H9 (cell line): Measurements from ENCODE around the gene LLGL2. TPM values are rescaled to one million over a fixed set of nuclear protein-coding genes. Genes with fewer than 3 reads are reported as not detected.

Experiments
- DNase-seq: peaks from one replicate; pipeline ENCODE4 v3.0.0-alpha.2; 2017
- H2AFZ ChIP-seq: one replicate; pipeline ENCODE4 v1.6.1; 2013; ENCODE audit warnings: mild to moderate bottlenecking, low read length, control low read depth, moderate library complexity
- H2AK5ac ChIP-seq: 2 replicates; pipeline ENCODE4 v1.6.1; 2013; ENCODE audit warnings: low read length, control low read depth, mixed read lengths; ENCODE audit not compliant: insufficient read length
- H2BK120ac ChIP-seq: one replicate; pipeline ENCODE4 v1.6.1; 2013; ENCODE audit warnings: low read depth, mild to moderate bottlenecking, low read length, control low read depth, inconsistent platforms; ENCODE audit not compliant: poor library complexity, severe bottlenecking
- H2BK12ac ChIP-seq: 2 replicates; pipeline ENCODE4 v1.6.1; 2013; ENCODE audit warnings: low read length, control low read depth, mixed read lengths, low read depth; ENCODE audit not compliant: insufficient read length
- H2BK15ac ChIP-seq: 2 replicates; pipeline ENCODE4 v1.6.1; 2013; ENCODE audit warnings: low read depth, low read length, control low read depth
- H2BK20ac ChIP-seq: one replicate; pipeline ENCODE4 v1.6.1; 2013; ENCODE audit warnings: low read depth, mild to moderate bottlenecking, low read length, control low read depth, inconsistent platforms; ENCODE audit not compliant: poor library complexity, severe bottlenecking
- H2BK5ac ChIP-seq: 2 replicates; pipeline ENCODE4 v1.6.1; 2013; ENCODE audit warnings: low read length, control low read depth, mixed read lengths; ENCODE audit not compliant: insufficient read length
- H3K14ac ChIP-seq: 2 replicates; pipeline ENCODE4 v1.6.1; 2013; ENCODE audit warnings: low read length, control low read depth; ENCODE audit not compliant: insufficient read depth
- H3K18ac ChIP-seq: 2 replicates; pipeline ENCODE4 v1.6.1; 2013; ENCODE audit warnings: low read depth, mild to moderate bottlenecking, mixed read lengths, low read length, control low read depth; ENCODE audit not compliant: insufficient read length
- H3K23ac ChIP-seq: 2 replicates; pipeline ENCODE4 v1.6.1; 2013; ENCODE audit warnings: low read length, control low read depth, mixed read lengths, low read depth; ENCODE audit not compliant: insufficient read length
- H3K23me2 ChIP-seq: 2 replicates; pipeline ENCODE4 v1.6.1; 2013; ENCODE audit warnings: low read depth, mild to moderate bottlenecking, mixed read lengths, low read length, control low read depth; ENCODE audit not compliant: insufficient read length, poor library complexity, severe bottlenecking
- H3K27ac ChIP-seq: 2 replicates; pipeline ENCODE4 v1.5.1; 2013; ENCODE audit warnings: low read length, control low read depth, mixed read lengths, low read depth; ENCODE audit not compliant: insufficient read length
- H3K27me3 ChIP-seq: 2 replicates; pipeline ENCODE4 v1.6.1; 2013; ENCODE audit warnings: low read length, control low read depth, inconsistent platforms; ENCODE audit not compliant: insufficient read depth
- H3K4ac ChIP-seq: 2 replicates; pipeline ENCODE4 v1.6.1; 2013; ENCODE audit warnings: low read depth, mild to moderate bottlenecking, control low read depth, inconsistent platforms, low read length, moderate library complexity
- H3K4me1 ChIP-seq: 2 replicates; pipeline ENCODE4 v1.6.1; 2013; ENCODE audit warnings: low read length, control low read depth, inconsistent platforms; ENCODE audit not compliant: insufficient read depth
- H3K4me2 ChIP-seq: 2 replicates; pipeline ENCODE4 v1.6.1; 2013; ENCODE audit warnings: low read length, control low read depth, mixed read lengths; ENCODE audit not compliant: insufficient read length, insufficient read depth
- H3K56ac ChIP-seq: 2 replicates; pipeline ENCODE4 v1.6.1; 2013; ENCODE audit warnings: low read depth, mild to moderate bottlenecking, mixed read lengths, low read length, control low read depth; ENCODE audit not compliant: insufficient read length
- H3K79me1 ChIP-seq: 2 replicates; pipeline ENCODE4 v1.6.1; 2013; ENCODE audit warnings: low read depth, mild to moderate bottlenecking, moderate library complexity, low read length, control low read depth, inconsistent platforms; ENCODE audit not compliant: insufficient read depth, poor library complexity, severe bottlenecking
- H3K79me2 ChIP-seq: 2 replicates; pipeline ENCODE4 v1.6.1; 2013; ENCODE audit warnings: low read length, control low read depth, inconsistent platforms; ENCODE audit not compliant: insufficient read depth
- H3K9ac ChIP-seq: 2 replicates; pipeline ENCODE4 v1.6.1; 2013; ENCODE audit warnings: low read length, control low read depth, mixed read lengths; ENCODE audit not compliant: insufficient read length; ENCODE audit errors: extremely low read depth
- H3K9me3 ChIP-seq: one replicate; pipeline ENCODE4 v1.6.1; 2013; ENCODE audit warnings: low read depth, low read length, inconsistent platforms; ENCODE audit not compliant: control insufficient read depth
- H3T11ph ChIP-seq: one replicate; pipeline ENCODE4 v1.6.1; 2013; ENCODE audit warnings: mild to moderate bottlenecking, low read length, control low read depth, inconsistent platforms
- H4K20me1 ChIP-seq: one replicate; pipeline ENCODE4 v1.6.1; 2013; ENCODE audit not compliant: control insufficient read depth, insufficient read length, insufficient read depth
- H4K5ac ChIP-seq: 2 replicates; pipeline ENCODE4 v1.6.1; 2013; ENCODE audit warnings: low read depth, mild to moderate bottlenecking, mixed read lengths, low read length, control low read depth; ENCODE audit not compliant: insufficient read length
- H4K8ac ChIP-seq: replicated peaks from 2 replicates; pipeline ENCODE4 v1.6.1; 2013; ENCODE audit warnings: low read length, control low read depth, mixed read lengths, low read depth; ENCODE audit not compliant: insufficient read length
- H4K91ac ChIP-seq: 2 replicates; pipeline ENCODE4 v1.6.1; 2013; ENCODE audit warnings: low read depth, mild to moderate bottlenecking, moderate library complexity, mixed read lengths, low read length, control low read depth; ENCODE audit not compliant: insufficient read length
- H3K27ac Mint-ChIP-seq, 3 experiments: 2 replicates in 2 of 3; 3 replicates in 1 of 3; pipeline ENCODE4 v1.8.0; 2020 to 2021; ENCODE audit warnings: mixed read lengths in 3 of 3, mild to moderate bottlenecking in 1 of 3, moderate library complexity in 1 of 3
- H3K27me3 Mint-ChIP-seq: 2 replicates; pipeline ENCODE4 v1.8.0; 2021; ENCODE audit warnings: low read depth, mild to moderate bottlenecking, moderate library complexity, mixed read lengths
- H3K36me3 Mint-ChIP-seq, 3 experiments: 2 replicates in 2 of 3; 3 replicates in 1 of 3; pipeline ENCODE4 v1.8.0; 2020 to 2021; ENCODE audit warnings: low read depth in 3 of 3, mixed read lengths in 3 of 3; ENCODE audit not compliant: insufficient read depth in 1 of 3
- H3K4me1 Mint-ChIP-seq, 2 experiments: 2 replicates each; pipeline ENCODE4 v1.8.0; 2020; ENCODE audit warnings: mixed read lengths in 2 of 2
- H3K4me3 Mint-ChIP-seq, 2 experiments: 2 replicates in 1 of 2; 3 replicates in 1 of 2; pipeline ENCODE4 v1.8.0; 2020 to 2021; ENCODE audit warnings: mild to moderate bottlenecking in 2 of 2, mixed read lengths in 2 of 2, moderate library complexity in 1 of 2
- H3K9me3 Mint-ChIP-seq, 2 experiments: 2 replicates in 1 of 2; 3 replicates in 1 of 2; pipeline ENCODE4 v1.8.0; 2020; ENCODE audit warnings: mild to moderate bottlenecking in 2 of 2, mixed read lengths in 2 of 2, moderate library complexity in 1 of 2
- CTCF ChIP-seq: fragments of 200-600 bp; sonication (generic); conservative IDR thresholded peaks from 3 replicates; pipeline ENCODE4 v1.8.0; 2021; ENCODE audit warnings: antibody characterized with exemption, mild to moderate bottlenecking
- WGBS: extraction: QIAGEN DNeasy Blood & Tissue Kit; methylation state at CpG from one replicate; pipeline ENCODE4 v1.1.7; 2013; ENCODE audit warnings: missing lambda C conversion rate, low lambda C conversion rate, mixed read lengths; ENCODE audit not compliant: insufficient read length; ENCODE audit errors: extremely low coverage; 5-methylcytosine and 5-hydroxymethylcytosine counted together
- total RNA-seq: library from RNA; stranded (reverse); gene quantifications from 2 replicates; pipeline ENCODE4 v1.2.1, GENCODE V29; 2021

The LLGL2 gene
- total RNA-seq, 1 experiment from 2014 or later: 90.4 TPM

- Mint-ChIP-seq H3K4me3 (peak overlapping the region; percentile 79 to 87), H3K4me1 (peaks cover 21 to 25% of the 10 kb centered on the region in 2 experiments), H3K9me3 (no peaks in the 10 kb centered on the region), H3K27ac (peak overlapping the region in 1 of 3 experiments; percentile 70; a peak in 1 of 7 replicates), H3K36me3 (peaks cover 2 to 34% (median 31%) of the 10 kb centered on the region in 3 experiments; a peak in 6 of 7 replicates), H3K27me3 (peaks cover 2% of the 10 kb centered on the region; the same call in 1 of the 2 replicates)
- no peaks in the 10 kb centered on the region for H3K79me2 ChIP-seq
- no peak overlapping the region for H4K8ac ChIP-seq
- no peaks in the 10 kb centered on the region for H3K27me3 ChIP-seq
- H2AFZ ChIP-seq: no peak overlapping the region
- WGBS: no CpG with 5 or more reads among the region's 60 CpGs
- no peak overlapping the region for H3K14ac ChIP-seq
- no peak overlapping the region for H2BK20ac ChIP-seq
- H3T11ph ChIP-seq: no peak overlapping the region
- no peak overlapping the region for H2BK5ac ChIP-seq
- no peaks in the 10 kb centered on the region for H3K9me3 ChIP-seq
- TF ChIP-seq CTCF: no peak
- H3K4me1 ChIP-seq: no peaks in the 10 kb centered on the region
- H4K91ac ChIP-seq: no peak overlapping the region
- peak; percentile 69 for DNase-seq
- no peak overlapping the region for H3K56ac ChIP-seq
- H3K4me2 ChIP-seq: peak overlapping the region; percentile 83
- H3K18ac ChIP-seq: no peak overlapping the region
- no peak overlapping the region for H3K9ac ChIP-seq
- no peaks in the 10 kb centered on the region for H3K79me1 ChIP-seq
- H4K5ac ChIP-seq: no peak overlapping the region
- H2AK5ac ChIP-seq: no peak overlapping the region
- H2BK120ac ChIP-seq: no peak overlapping the region
- H2BK15ac ChIP-seq: no peak overlapping the region
- no peak overlapping the region for H3K4ac ChIP-seq
- no peak overlapping the region for H2BK12ac ChIP-seq
- no peaks in the 10 kb centered on the region for H4K20me1 ChIP-seq
- H3K23me2 ChIP-seq: peaks cover 14% of the 10 kb centered on the region
- no peak overlapping the region for H3K23ac ChIP-seq
- no peak overlapping the region for H3K27ac ChIP-seq
Observed at GRCh38 chr17:75525806-75526554, 483 bp downstream of the LLGL2 start.
